Osteoblast (primary cell): ENCODE data around the gene ANAPC4. TPM values are rescaled to one million over a fixed set of nuclear protein-coding genes. Genes with fewer than 3 reads are reported as not detected.

Experiments
- DNase-seq: peaks from one replicate; pipeline ENCODE4 v3.0.0; 2011; ENCODE audit warnings: low spot score, mixed read lengths; ENCODE audit not compliant: insufficient read length; ENCODE audit errors: missing footprints
- H2AFZ ChIP-seq: 2 replicates; pipeline ENCODE4 v1.6.0; 2011; ENCODE audit warnings: mild to moderate bottlenecking, low read length
- H3K27ac ChIP-seq: 2 replicates; pipeline ENCODE4 v1.5.1; 2011; ENCODE audit warnings: mild to moderate bottlenecking, low read depth, low read length, moderate library complexity
- H3K27me3 ChIP-seq: 2 replicates; pipeline ENCODE4 v1.6.0; 2012; ENCODE audit warnings: mild to moderate bottlenecking, control low read depth, inconsistent platforms, low read length, moderate library complexity; ENCODE audit not compliant: insufficient read depth
- H3K36me3 ChIP-seq: 2 replicates; pipeline ENCODE4 v1.5.1; 2011; ENCODE audit warnings: mild to moderate bottlenecking, low read length, control low read depth, moderate library complexity; ENCODE audit not compliant: insufficient read depth
- H3K4me1 ChIP-seq: 2 replicates; pipeline ENCODE4 v1.5.1; 2011; ENCODE audit warnings: mild to moderate bottlenecking, low read length, control low read depth, moderate library complexity; ENCODE audit not compliant: insufficient read depth
- H3K4me2 ChIP-seq: 2 replicates; pipeline ENCODE4 v1.6.0; 2011; ENCODE audit warnings: mild to moderate bottlenecking, low read length; ENCODE audit not compliant: insufficient read depth
- H3K4me3 ChIP-seq: fragments of 200-600 bp; sonication (generic); 3 replicates; pipeline ENCODE4 v1.5.1; 2012; ENCODE audit warnings: mild to moderate bottlenecking, low read length, inconsistent platforms; ENCODE audit not compliant: insufficient read depth
- H3K79me2 ChIP-seq: 2 replicates; pipeline ENCODE4 v1.6.0; 2012; ENCODE audit warnings: mild to moderate bottlenecking, low read length, control low read depth, inconsistent platforms; ENCODE audit not compliant: insufficient read depth
- H3K9me3 ChIP-seq: 2 replicates; pipeline ENCODE4 v1.5.1; 2011; ENCODE audit warnings: low read depth, low read length, control low read depth
- H4K20me1 ChIP-seq: 2 replicates; pipeline ENCODE4 v1.6.0; 2012; ENCODE audit warnings: mild to moderate bottlenecking, low read length, control low read depth; ENCODE audit not compliant: insufficient read depth
- CTCF ChIP-seq: IDR thresholded peaks from 2 replicates; pipeline ENCODE4 v1.5.1; 2011; ENCODE audit warnings: mild to moderate bottlenecking, low read depth, low read length, moderate library complexity; ENCODE audit errors: extremely low read depth
- total RNA-seq: library from RNA; depleted of rRNA; stranded (reverse); fragments of >200 nt; gene quantifications from 2 replicates; pipeline ENCODE4 v1.2.3, GENCODE V29; 2012

ANAPC4 gene
- total RNA-seq, 1 donor = 28.2 TPM

DNA sequence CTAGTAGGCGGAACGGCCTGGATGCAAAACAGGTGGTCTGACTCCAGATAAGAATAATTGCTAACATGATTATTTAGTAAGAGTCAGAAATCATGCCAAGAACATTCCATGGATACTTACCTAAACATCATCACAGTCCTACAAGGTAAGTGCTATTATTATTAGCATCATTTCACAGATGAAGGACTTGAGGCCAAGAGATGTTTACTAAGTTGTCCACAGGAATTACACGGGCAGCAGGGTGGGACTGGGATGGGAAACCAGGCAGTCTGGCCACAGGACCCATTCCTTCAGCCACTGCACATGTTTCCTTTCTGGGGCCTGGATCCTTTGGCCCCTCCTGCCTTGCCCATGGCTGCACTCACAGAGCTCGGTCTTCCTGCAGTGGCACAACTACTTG lies 48.3 kb downstream of the ANAPC4 start:
- no peak for TF ChIP-seq CTCF
- Histone ChIP-seq H3K36me3 (no peaks in the 10 kb centered on the region), H3K9me3 (no peaks in the 10 kb centered on the region), H4K20me1 (no peaks in the 10 kb centered on the region), H3K4me2 (no peak overlapping the region), H3K4me3 (no peak overlapping the region), H3K27ac (no peak overlapping the region), H2AFZ (no peak overlapping the region), H3K79me2 (no peaks in the 10 kb centered on the region), H3K4me1 (no peaks in the 10 kb centered on the region), H3K27me3 (no peaks in the 10 kb centered on the region)
- DNase-seq = no peak

- Histone ChIP-seq H4K20me1 (no peaks in the 10 kb centered on the region), H3K27me3 (no peaks in the 10 kb centered on the region), H3K79me2 (no peaks in the 10 kb centered on the region), H3K36me3 (no peaks in the 10 kb centered on the region), H3K9me3 (peaks cover 2% of the 10 kb centered on the region), H3K4me1 (no peaks in the 10 kb centered on the region), H3K4me3 (no peak overlapping the region), H3K27ac (no peak overlapping the region), H2AFZ (no peak overlapping the region), H3K4me2 (no peak overlapping the region)
- TF ChIP-seq CTCF = no peak
- DNase-seq = no peak
Observed at GRCh38 chr4:25427871-25428270, 50.8 kb downstream of the ANAPC4 start.

DNA sequence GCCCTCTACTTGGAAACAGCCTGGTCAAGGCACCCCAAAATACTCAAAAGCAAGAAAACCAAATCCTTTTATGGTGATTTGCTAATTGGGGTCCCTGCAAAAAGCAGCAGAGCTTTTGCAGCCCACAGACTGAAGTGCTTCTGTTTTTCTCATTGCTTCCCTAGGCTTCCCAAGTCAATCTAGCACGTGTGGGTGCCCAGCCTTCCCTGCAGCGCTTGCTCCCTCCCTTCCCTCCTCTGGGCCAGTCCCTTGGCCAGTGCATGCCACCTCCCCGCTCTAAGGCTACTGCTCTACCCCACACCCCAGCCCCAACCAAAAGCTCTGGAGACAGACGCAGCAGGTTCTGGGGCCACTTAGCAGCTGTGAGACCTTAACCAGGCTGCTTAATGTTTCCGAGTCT lies 53.6 kb downstream of the ANAPC4 start:
- no peaks in the 10 kb centered on the region for H4K20me1 ChIP-seq
- H3K27me3 ChIP-seq = no peaks in the 10 kb centered on the region
- no peak for TF ChIP-seq CTCF
- no peak for DNase-seq
- H3K4me3 ChIP-seq = no peak overlapping the region
- no peak overlapping the region for H3K4me2 ChIP-seq
- peaks cover 2% of the 10 kb centered on the region for H3K9me3 ChIP-seq
- H3K36me3 ChIP-seq = no peaks in the 10 kb centered on the region
- H2AFZ ChIP-seq = no peak overlapping the region
- no peaks in the 10 kb centered on the region for H3K4me1 ChIP-seq
- H3K79me2 ChIP-seq = no peaks in the 10 kb centered on the region
- no peak overlapping the region for H3K27ac ChIP-seq

- Histone ChIP-seq H2AFZ (no peak overlapping the region), H3K4me3 (no peak overlapping the region), H4K20me1 (no peaks in the 10 kb centered on the region), H3K27me3 (no peaks in the 10 kb centered on the region), H3K36me3 (no peaks in the 10 kb centered on the region), H3K27ac (no peak overlapping the region), H3K79me2 (no peaks in the 10 kb centered on the region), H3K4me1 (no peaks in the 10 kb centered on the region), H3K9me3 (peaks cover 2% of the 10 kb centered on the region), H3K4me2 (no peak overlapping the region)
- DNase-seq = peak; percentile 25
- TF ChIP-seq CTCF = no peak
Observed at GRCh38 chr4:25433966-25434827, 57.1 kb downstream of the ANAPC4 start.
